Epidermal melanocyte (primary cell): ENCODE results near the gene LIX1L.

Experiments used
- DNase-seq: peaks from one replicate; pipeline ENCODE4 v3.0.0; 2011; ENCODE audit warnings: low spot score; ENCODE audit not compliant: insufficient read length

LIX1L gene

DNA sequence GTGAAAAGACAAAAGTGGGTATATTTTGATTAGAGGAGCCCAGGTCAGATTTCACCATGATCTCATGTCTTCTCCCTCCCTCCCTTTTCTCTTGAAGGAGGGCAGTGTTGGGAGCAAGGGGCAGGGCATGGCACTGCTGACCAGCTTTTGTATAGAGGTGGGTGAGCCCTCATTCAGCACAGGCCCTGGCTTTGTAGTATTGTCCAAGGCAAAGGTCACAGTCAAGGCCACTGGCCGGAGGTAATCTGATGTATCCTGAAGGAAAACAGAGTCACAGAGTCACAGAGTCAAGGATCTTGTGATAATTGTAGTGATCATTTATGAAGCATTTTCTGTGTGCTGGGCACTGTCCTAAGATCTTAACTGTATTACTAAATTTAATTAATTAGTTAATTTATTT, 59.8 kb downstream of the LIX1L start:
- no peak for DNase-seq

DNA sequence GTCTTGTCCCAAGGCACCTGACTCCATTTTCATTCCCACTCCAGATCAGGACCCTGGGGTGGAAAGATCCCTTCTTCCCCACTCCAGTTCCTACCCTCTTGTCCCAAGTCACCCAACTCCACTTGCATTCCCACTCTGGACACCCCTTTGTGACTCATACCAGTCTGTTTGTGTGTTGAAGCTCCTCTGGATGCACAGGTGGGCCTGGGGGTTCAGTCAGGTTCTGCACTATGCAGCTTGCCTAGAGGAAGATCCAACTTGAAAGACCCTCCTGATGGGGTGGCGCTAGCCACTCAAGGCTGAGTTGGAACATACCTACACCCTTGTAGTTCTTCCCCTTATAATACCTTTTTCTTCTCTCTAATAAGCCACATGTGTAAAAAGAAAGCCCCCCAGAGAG, 62.3 kb downstream of the LIX1L start:
- DNase-seq, result no peak

DNA sequence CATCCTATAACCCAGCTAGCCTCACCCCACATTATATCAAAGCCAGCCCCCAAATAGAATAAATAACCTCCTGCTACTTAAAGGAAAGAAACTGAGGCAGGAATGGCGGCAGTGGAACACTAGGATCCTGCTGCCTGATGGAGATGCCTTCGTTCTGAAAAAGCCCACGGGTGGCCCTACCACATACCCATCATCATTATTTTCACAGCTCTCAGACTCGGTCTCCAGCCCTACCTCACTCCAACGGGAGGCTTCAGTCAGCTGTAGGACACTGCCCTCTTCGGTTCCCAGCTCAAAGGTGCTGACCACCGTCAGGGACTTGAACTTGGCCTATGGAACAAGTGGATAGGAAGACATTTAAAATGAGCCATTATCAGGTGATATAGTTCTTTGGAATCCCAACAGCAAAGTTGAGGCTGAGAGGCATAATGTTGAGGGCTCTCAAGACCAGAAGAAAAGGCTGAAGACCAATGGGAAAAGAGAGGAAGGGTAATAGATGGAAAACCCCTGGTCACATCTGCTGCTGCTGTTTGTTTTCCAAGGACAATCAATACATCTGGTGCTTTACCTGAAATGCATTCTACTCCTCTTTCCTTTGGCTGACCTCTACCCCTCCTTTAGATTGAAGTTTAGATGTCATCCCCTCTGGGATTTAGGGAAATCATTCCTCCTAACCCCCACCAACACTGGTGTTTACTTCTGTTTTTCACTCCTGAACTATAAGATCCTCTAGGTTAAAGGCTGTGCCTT, 64.3 kb downstream of the LIX1L start:
- DNase-seq, result no peak

DNA sequence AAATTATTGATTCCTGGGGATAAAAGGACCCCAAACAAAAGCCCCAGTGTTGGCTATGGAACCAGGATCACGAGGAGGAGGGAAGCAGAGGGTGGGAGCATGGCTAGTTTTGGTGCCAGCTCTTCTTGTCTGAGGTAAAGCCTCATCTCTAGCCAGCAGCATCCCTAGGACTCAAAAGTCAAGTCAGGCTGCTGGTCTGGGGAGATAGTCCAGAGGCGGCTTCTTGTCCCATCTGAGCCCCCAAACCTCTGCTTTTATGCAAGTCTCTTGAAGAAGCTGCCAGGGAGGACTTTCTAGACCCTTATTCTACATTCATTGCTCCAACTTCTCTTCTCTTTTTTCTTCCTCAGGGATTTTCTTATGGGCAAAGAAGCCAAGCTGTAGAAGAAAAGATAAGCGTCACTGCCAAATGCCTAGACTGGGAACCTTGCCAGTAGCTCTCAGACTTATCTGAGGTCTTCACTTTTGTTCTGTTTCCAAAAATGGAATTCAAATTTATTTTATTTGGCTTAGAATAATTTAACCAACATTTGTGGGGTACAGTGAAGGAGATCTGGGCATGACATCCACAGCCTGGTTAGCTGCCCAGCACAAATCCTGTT, 65.2 kb downstream of the LIX1L start:
- peak; percentile 25 for DNase-seq

DNA sequence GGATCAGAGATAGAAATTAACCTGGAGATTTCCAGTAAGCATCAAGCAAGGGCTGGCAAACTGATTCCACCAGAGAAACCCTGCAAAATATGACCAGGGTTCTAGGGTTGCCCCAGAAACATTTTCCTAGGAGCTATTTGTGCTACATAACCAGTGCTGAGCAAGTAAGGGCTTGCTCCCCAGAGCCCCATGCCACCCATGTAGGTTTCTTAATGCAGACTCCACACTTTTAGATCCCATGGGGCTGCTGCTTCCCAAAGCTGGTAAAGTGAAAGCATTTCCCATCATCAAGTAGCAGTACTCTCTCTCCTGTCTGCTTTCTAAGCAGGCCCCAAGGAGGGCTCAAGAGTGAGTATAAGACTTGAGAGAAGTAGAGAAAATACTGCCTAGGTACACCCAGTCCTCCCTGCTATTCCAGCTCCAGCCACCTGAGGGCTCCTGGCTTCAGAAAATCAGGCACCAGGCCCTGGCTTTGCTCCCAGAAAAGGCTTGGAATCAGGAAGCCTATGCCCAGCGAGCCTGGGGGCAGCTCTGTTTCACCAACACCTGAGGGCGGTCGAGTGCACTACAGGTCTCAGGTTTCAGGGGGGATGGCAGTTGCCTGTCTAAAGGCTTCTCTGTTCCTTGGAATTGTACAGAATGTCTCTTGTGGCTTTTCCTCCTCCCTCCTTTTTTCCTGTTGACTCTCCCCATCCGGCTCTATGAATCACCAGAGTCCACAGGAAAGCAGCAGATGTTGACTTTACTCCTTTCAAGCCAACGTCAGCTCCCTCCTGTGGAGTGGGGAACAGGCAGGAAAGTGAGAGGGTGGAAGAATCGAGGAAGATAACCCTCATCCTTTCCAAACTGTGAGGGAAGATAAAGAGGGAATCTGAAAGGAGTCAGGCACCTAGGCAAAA, 66.0 kb downstream of the LIX1L start:
- peak; percentile 94 for DNase-seq

DNA sequence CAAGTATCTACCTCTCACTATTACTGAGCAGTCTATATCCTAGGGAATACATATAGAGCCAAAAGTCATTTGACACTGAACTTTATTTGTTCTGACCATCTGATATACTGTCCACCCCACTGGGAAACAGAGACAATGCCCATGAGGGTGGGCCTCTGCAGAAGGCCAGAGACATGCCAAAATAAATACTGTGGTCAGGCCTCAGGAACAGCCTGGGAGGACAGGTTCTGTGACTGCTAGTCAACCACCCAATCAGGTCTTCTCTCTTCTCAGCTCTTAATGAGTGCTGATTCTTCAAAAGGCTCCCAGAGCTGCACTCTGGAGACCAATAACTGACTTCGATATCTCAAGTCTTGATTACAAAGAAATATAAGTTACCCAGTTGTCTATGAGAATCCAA, 66.7 kb downstream of the LIX1L start:
- DNase-seq, result no peak

DNA sequence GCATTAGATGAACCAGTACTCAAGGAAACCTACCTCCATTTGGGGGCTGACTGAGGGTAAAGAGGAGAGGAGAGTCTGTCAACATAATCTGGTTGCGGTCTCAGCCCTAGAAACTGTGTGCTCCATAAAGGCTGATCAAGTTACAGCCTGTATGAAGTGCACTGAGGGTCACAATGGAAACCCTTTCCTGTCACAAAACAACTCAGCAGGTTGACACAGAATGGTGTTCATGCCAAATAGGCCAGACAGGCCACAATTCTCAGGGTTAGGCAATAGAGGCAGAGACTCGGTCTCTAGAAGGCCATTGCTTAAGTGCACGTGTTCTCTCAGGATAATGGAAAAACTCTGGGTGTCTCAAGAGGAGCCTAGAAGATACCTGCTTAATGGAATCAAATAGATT, 68.1 kb downstream of the LIX1L start:
- DNase-seq, result no peak

DNA sequence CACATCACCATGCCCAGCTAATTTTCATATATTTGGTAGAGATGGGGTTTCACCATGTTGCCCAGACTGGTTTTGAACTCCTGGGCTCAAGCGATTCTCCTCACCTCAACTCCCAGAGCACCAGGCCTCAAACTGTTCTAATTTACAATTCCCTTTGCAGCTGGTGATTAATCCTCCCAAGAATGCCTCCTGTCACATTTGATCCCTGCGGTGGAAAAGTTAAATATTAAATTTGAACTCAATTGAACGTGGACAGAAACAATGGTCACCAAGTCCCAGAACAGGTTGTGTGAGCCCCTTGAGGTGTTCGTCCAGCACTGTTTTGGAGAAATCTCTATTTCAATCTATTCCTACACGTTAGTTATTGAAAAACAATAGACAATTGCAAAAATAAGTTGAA, 70.2 kb downstream of the LIX1L start:
- DNase-seq, result no peak

DNA sequence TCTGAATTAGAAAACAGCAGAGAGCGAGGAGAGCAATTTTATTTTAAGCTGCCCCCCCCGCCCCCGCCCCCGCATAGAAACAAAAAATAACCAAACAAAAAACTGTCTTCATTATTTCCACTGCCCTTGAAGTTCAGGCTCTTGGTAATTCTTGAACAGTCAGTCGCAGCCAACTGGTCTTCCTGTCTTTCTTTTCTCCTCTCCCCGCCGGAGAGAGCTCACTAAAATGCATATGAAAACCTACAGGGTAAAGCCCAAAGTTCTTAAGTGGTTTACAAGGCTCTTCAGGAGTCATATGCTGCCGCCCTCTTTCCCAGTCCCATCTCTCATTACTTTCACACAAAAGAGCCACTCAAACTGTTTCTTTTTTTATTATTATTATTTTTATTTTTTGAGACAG, 71.0 kb downstream of the LIX1L start:
- no peak for DNase-seq

DNA sequence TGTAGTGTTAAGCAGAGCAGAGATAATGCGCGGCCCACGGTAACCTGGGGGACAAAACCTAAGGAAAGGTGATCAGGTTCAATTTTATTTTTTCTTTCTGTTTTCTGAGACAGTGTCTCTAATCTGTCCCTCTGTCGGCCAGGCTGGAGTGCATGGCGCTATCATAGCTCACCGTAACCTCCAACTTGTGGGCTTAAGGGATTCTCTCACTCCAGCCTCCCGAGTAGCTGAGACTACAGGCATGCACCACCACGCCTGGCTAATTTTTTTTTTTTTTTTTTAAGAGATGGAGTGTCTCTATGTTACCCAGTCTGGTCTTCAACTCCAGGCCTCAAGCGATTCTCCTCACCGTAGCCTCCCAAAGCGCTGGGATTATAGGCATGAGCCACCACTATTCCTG, 71.4 kb downstream of the LIX1L start:
- no peak for DNase-seq

DNA sequence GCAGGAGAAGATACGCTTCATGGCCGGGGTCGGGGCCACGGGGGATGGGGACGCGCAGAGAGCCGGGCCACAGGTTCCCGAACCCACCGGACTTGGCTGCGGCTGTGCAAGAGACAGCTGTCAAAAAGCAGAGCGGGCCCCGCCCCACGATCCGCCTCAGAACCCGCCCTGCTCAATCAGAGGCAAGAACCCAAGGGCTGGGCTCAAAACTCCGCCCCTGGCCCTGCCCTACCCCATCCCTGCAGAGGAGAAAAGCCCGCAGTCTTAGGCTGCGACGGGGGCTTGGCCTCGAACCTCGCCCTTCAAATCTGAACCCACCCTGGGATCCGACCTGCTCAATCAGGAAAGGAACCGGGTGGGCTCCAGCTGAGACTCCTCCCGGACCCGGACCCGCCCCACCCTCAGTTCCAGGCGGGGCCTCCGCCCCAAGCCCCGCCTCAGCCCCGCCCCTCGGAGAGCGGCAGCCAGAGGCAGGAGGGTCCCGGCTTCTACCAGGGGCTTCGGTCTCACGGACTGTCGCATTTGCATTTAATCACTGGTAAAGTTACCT, 72.0 kb downstream of the LIX1L start, which contains the start of gene ANKRD35:
Gene ANKRD35 (minus strand): TSS at position 129 of the 550 bp plus-strand sequence. CDS start 108 bp downstream, at position 21.
- peak; percentile 92 for DNase-seq

DNA sequence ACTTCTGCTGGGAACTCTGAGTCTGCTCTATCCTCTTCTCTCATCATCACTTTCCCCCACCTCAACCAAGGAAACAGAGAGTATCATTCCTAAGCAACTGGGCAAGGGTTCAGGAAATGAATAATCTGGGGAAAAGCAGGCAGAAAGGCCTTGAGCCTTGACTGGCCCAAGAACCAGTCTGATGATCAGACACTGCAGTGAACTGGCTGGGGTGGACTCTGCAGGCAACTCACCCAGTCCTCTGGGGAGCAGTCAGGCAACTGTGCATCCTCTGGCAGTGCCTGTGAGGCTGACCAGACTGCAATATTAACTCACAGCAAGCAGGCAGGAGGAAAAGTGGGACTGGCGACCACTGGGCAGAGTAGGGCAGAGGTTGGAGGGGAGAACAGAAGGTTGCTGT, 73.1 kb downstream of the LIX1L start:
- DNase-seq, result no peak
